K562 (cell line): Measurements from ENCODE around the gene NFYC.

ENCODE experiments used
- BHLHE40 ChIP-seq: IDR thresholded peaks from 2 replicates; pipeline ENCODE4 v1.6.1; 2011; ENCODE audit warnings: low read length, improper control_type of control experiment
- EZH2 ChIP-seq: IDR thresholded peaks from 2 replicates; pipeline ENCODE4 v1.6.1; 2012; ENCODE audit warnings: low read depth, mild to moderate bottlenecking, inconsistent platforms, low read length, borderline replicate concordance
- HIVEP1 ChIP-seq: fragments of 250-450 bp; sonication (Bioruptor Pico); IDR thresholded peaks from 2 replicates; pipeline ENCODE4 v1.4.0; 2020; ENCODE audit warnings: mild to moderate bottlenecking
- MED1 ChIP-seq: sonication (generic); formaldehyde crosslinking; IDR thresholded peaks from 2 replicates; pipeline ENCODE4 v1.8.1; 2023; ENCODE audit warnings: missing genetic modification reagents, borderline replicate concordance
- MXI1 ChIP-seq: IDR thresholded peaks from 2 replicates; pipeline ENCODE4 v1.6.1; 2011; ENCODE audit warnings: low read depth, mild to moderate bottlenecking, improper control_type of control experiment, low read length
- POLR2B ChIP-seq: fragments of 450-650 bp; IDR thresholded peaks from 2 replicates; pipeline ENCODE4 v1.6.1; 2018; ENCODE audit warnings: low read depth; ENCODE audit not compliant: partially characterized antibody
- ZNF253 ChIP-seq: fragments of 250-450 bp; sonication (Bioruptor Pico); conservative IDR thresholded peaks from 2 replicates; pipeline ENCODE4 v1.6.1; 2021; ENCODE audit warnings: mild to moderate bottlenecking
- ZNF274 ChIP-seq: IDR thresholded peaks from 2 replicates; pipeline ENCODE4 v1.6.1; 2011; ENCODE audit warnings: low read depth, mild to moderate bottlenecking, low read length, moderate library complexity, borderline replicate concordance
- TF ChIP-seq, protein P1 (sequence below): fragments of 450-650 bp; formaldehyde crosslinking; IDR thresholded peaks from 2 replicates; pipeline ENCODE4 v1.4.0; 2020; ENCODE audit warnings: mild to moderate bottlenecking, moderate library complexity
- TF ChIP-seq, protein P2 (sequence below), 3 experiments: IDR thresholded peaks in 2 of 3; conservative IDR thresholded peaks in 1 of 3; 2 replicates each; pipeline ENCODE4 v1.5.1; 2011 to 2012; ENCODE audit warnings: low read length in 3 of 3, mild to moderate bottlenecking in 3 of 3, control low read depth in 2 of 3, improper control_type of control experiment in 1 of 3, inconsistent platforms in 1 of 3, low read depth in 1 of 3, mixed read lengths in 1 of 3, moderate library complexity in 1 of 3; ENCODE audit not compliant: insufficient read depth in 2 of 3
- TF ChIP-seq, protein P3 (sequence below): fragments of 450-650 bp; IDR thresholded peaks from 2 replicates; pipeline ENCODE4 v1.6.1; 2017; ENCODE audit warnings: mild to moderate bottlenecking, moderate library complexity
- TF ChIP-seq, protein P4 (sequence below): sonication (generic); formaldehyde crosslinking; IDR thresholded peaks from 2 replicates; pipeline ENCODE4 v1.8.0; 2022; ENCODE audit warnings: mild to moderate bottlenecking, missing genetic modification reagents

DNA sequence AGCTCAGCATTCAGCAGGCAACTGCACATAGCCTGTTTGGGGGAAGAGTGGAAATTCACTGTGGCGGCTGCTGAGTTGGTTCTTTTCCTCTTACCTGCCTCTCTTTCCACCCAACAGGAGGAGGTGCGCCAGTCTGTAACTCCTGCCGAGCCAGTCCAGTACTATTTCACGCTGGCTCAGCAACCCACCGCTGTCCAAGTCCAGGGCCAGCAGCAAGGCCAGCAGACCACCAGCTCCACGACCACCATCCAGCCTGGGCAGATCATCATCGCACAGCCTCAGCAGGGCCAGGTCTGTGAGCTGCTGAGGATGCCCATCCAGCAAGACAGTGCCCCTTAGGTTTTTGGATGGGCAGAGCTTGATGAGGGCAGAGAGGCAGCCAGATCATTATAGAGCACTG lies 66.5 kb downstream of the NFYC start:
- TF ChIP-seq EZH2 (no peak), ZNF253 (CRISPR knock-in tag) (no peak), MED1 (CRISPR knock-in tag) (no peak), POLR2B (no peak), ZNF274 (no peak), HIVEP1 (CRISPR knock-in tag) (no peak), BHLHE40 (no peak), MXI1 (no peak)
- TF ChIP-seq, protein P1, sequence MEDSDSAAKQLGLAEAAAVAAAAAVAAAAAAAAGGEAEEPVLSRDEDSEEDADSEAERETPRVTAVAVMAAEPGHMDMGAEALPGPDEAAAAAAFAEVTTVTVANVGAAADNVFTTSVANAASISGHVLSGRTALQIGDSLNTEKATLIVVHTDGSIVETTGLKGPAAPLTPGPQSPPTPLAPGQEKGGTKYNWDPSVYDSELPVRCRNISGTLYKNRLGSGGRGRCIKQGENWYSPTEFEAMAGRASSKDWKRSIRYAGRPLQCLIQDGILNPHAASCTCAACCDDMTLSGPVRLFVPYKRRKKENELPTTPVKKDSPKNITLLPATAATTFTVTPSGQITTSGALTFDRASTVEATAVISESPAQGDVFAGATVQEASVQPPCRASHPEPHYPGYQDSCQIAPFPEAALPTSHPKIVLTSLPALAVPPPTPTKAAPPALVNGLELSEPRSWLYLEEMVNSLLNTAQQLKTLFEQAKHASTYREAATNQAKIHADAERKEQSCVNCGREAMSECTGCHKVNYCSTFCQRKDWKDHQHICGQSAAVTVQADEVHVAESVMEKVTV (CRISPR knock-in tag): no peak
- TF ChIP-seq, protein P2, sequence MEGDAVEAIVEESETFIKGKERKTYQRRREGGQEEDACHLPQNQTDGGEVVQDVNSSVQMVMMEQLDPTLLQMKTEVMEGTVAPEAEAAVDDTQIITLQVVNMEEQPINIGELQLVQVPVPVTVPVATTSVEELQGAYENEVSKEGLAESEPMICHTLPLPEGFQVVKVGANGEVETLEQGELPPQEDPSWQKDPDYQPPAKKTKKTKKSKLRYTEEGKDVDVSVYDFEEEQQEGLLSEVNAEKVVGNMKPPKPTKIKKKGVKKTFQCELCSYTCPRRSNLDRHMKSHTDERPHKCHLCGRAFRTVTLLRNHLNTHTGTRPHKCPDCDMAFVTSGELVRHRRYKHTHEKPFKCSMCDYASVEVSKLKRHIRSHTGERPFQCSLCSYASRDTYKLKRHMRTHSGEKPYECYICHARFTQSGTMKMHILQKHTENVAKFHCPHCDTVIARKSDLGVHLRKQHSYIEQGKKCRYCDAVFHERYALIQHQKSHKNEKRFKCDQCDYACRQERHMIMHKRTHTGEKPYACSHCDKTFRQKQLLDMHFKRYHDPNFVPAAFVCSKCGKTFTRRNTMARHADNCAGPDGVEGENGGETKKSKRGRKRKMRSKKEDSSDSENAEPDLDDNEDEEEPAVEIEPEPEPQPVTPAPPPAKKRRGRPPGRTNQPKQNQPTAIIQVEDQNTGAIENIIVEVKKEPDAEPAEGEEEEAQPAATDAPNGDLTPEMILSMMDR (IDR thresholded peaks at IDR 0.05 in 2 of 3, conservative IDR thresholded peaks at IDR 0.05 in 1 of 3; ENCODE audit: insufficient read depth in 2 of 3, low read depth in 1 of 3, low read length in 3 of 3): no peak
- TF ChIP-seq, protein P3, sequence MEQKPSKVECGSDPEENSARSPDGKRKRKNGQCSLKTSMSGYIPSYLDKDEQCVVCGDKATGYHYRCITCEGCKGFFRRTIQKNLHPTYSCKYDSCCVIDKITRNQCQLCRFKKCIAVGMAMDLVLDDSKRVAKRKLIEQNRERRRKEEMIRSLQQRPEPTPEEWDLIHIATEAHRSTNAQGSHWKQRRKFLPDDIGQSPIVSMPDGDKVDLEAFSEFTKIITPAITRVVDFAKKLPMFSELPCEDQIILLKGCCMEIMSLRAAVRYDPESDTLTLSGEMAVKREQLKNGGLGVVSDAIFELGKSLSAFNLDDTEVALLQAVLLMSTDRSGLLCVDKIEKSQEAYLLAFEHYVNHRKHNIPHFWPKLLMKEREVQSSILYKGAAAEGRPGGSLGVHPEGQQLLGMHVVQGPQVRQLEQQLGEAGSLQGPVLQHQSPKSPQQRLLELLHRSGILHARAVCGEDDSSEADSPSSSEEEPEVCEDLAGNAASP: no peak
- TF ChIP-seq, protein P4, sequence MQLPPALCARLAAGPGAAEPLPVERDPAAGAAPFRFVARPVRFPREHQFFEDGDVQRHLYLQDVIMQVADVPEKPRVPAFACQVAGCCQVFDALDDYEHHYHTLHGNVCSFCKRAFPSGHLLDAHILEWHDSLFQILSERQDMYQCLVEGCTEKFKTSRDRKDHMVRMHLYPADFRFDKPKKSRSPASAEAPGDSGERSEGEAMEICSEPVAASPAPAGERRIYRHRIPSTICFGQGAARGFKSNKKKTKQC (CRISPR knock-in tag): no peak
